GM10248 (cell line): ENCODE results near the gene AP3B1.

Source experiments
- CTCF ChIA-PET: fragments of 300-600 bp; sonication (Branson Sonifier 250); formaldehyde crosslinking; extraction: SDS; loops from one replicate; lab custom pipeline; 2021; ENCODE audit warnings: antibody characterized with exemption; lab: Yijun Ruan, JAX
- POLR2A ChIA-PET: fragments of 350-650 bp; sonication (Branson Sonifier 250); formaldehyde crosslinking; extraction: SDS; loops from one replicate; lab custom pipeline; 2020; ENCODE audit warnings: antibody characterized with exemption; lab: Yijun Ruan, JAX
- DNase-seq: peaks from one replicate; pipeline ENCODE4 v3.0.0; 2012; ENCODE audit errors: extremely low spot score
- CTCF ChIP-seq: IDR thresholded peaks from 2 replicates; pipeline ENCODE4 v1.5.1; 2012; ENCODE audit warnings: mild to moderate bottlenecking, low read depth; ENCODE audit errors: extremely low read depth, missing control alignments, control extremely low read depth

Gene AP3B1

DNA sequence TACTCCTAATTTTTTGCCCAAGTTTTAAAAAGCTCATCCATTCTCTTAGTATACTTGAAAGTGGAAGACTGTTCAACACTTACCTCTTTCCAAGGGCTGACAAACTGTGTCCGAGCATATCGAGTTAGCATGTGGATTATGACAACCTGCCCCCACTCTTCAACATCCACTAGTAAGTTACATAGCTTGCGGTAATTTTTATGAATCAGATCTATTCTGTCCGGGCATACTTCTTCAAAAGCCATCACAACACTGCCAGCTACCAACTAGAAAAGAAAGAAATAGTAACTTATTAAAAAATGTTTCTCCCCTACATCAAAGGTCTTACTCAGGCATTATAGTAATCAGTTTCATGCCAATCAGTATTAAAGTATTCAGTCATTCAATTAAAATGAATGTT is 78.5 kb downstream of the AP3B1 start:
- no peak for TF ChIP-seq CTCF
- no peak for DNase-seq
- ChIA-PET CTCF (interaction anchor here (2.7 kb wide), 1 partner anchor 20 kb away, joined by 8 read pairs; no protein-coding TSS in a partner anchor), POLR2A (no interaction called here)

GRCh38 chr5:78215565-78215964 is 78.9 kb downstream of the AP3B1 start:
- ChIA-PET POLR2A (no interaction called here), CTCF (interaction anchor here (2.7 kb wide), 1 partner anchor 20 kb away, joined by 8 read pairs; no protein-coding TSS in a partner anchor)
- no peak for TF ChIP-seq CTCF
- DNase-seq: no peak

GRCh38 chr5:78213799-78214198 is 80.7 kb downstream of the AP3B1 start:
- TF ChIP-seq CTCF: no peak
- DNase-seq: no peak
- ChIA-PET POLR2A (no interaction called here), CTCF (interaction anchor here (1.0 kb wide), 1 partner anchor 10 kb away, joined by 4 read pairs; no protein-coding TSS in a partner anchor)

- ChIA-PET CTCF (interaction anchor here (0.8 to 1.6 kb wide), 3 partner anchors 11 to 17 kb away, joined by 3 to 4 read pairs (median 3); no protein-coding TSS in a partner anchor), POLR2A (no interaction called here)
- no peak for TF ChIP-seq CTCF
- DNase-seq: no peak
These were observed 83.4 kb downstream of the AP3B1 start for GRCh38 chr5:78211052-78211451.

GRCh38 chr5:78204241-78204640 is 90.3 kb downstream of the AP3B1 start:
- ChIA-PET CTCF (interaction anchor here (1.7 to 2.2 kb wide), 3 partner anchors 10 to 42 kb away, joined by 4 to 6 read pairs (median 4); no protein-coding TSS in a partner anchor), POLR2A (no interaction called here)
- DNase-seq: no peak
- TF ChIP-seq CTCF: no peak

- no peak for TF ChIP-seq CTCF
- DNase-seq: no peak
- CTCF ChIA-PET: interaction anchor here (1.7 to 2.2 kb wide), 3 partner anchors 11 to 42 kb away, joined by 4 to 6 read pairs (median 4); no protein-coding TSS in a partner anchor
- POLR2A ChIA-PET: no interaction called here
These were observed 90.7 kb downstream of the AP3B1 start for GRCh38 chr5:78203815-78204214.
